Right atrium auricular region (tissue), 2 donors: ENCODE results near the gene PRTFDC1. TPM values are rescaled to one million over a fixed set of nuclear protein-coding genes. Genes with fewer than 3 reads are reported as not detected.

ENCODE experiments used
- total RNA-seq, 2 donors: library from RNA; depleted of rRNA; stranded (reverse); fragments of >200 nt; gene quantifications; one replicate each; pipeline ENCODE4 v1.1.0, GENCODE V29; 2016

Gene PRTFDC1
- total RNA-seq, 2 donors from 2014 or later = 4.0 to 5.6 TPM

Other genes with a start within 250 kb of the PRTFDC1 start
- gene ARHGAP21, start 228.7 kb downstream of the PRTFDC1 start, total RNA-seq = 10 to 100 TPM; 45.0 to 46.3 TPM
- not detected for gene ENKUR, start 63.6 kb upstream of the PRTFDC1 start, total RNA-seq
- 1 to 10 TPM; 1.1 to 2.1 TPM for gene THNSL1, start 64.0 kb upstream of the PRTFDC1 start, total RNA-seq
- not detected for gene GPR158, start 222.4 kb upstream of the PRTFDC1 start, total RNA-seq